GM13976 (cell line): ENCODE results near the gene C1QTNF5.

ENCODE experiments used
- DNase-seq: peaks from one replicate; pipeline ENCODE4 v3.0.0; 2012; ENCODE audit warnings: low spot score
- CTCF ChIP-seq: IDR thresholded peaks from 2 replicates; pipeline ENCODE4 v1.5.1; 2012; ENCODE audit warnings: borderline replicate concordance, mild to moderate bottlenecking; ENCODE audit not compliant: insufficient read depth; ENCODE audit errors: extremely low read depth, missing control alignments, control extremely low read depth
- in situ Hi-C: fragments of 300-500 bp; cut with MboI; formaldehyde crosslinking; loops from one replicate; pipeline ENCODE4 v1.12.0; 2022; ENCODE audit warnings: low sequenced_read_pairs, mixed read lengths, inconsistent platforms; ENCODE audit not compliant: unreplicated experiment

C1QTNF5 gene

DNA sequence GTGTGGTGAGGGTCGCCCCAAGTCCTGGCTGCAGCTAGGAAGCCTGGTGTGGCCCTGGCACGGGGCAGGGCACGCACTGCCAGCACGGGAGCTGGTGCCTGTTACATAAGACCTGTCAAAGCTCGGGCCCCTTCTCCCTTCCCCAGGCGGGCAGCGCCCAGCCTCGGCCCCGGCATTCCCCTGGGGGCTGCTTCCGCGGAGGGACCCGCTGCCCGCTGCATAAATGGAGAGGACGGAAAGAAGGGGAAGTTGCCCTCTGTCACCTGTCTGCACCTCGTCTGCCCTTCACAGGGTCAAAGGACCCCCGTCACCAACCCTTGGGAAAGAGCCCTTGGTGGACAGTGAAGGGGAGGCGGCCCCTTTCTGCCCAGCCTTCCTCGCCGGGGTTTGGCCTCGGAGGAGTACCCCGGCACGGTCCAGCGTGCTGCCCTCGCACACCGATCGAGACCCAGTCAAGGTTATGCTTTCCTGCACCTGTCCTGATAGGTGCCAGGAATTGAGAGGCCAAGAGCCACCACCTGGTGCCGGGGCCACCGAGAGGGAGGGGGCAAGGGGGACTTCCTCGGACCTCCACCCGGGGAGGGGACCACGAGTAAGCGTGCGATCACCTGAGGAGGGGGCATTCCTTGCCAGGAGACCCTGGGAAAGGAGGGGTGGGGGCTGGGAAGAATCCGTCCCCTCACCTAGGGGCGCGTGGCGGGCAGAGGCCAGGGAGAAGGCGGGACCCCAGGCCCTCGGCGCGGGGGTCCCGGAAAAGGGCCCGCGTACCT, 22.6 kb upstream of the C1QTNF5 start:
- no peak for DNase-seq
- in situ Hi-C loops = no loop called here
- TF ChIP-seq CTCF = no peak

- DNase-seq = no peak
- in situ Hi-C loops = no loop called here
- no peak for TF ChIP-seq CTCF
Measured at GRCh38 chr11:119362741-119363080, 22.0 kb upstream of the C1QTNF5 start.

GRCh38 chr11:119361941-119362725, 21.4 kb upstream of the C1QTNF5 start:
- in situ Hi-C loops = no loop called here
- no peak for TF ChIP-seq CTCF
- DNase-seq = no peak

- TF ChIP-seq CTCF = no peak
- in situ Hi-C loops = no loop called here
- DNase-seq = peak; percentile 66
Measured at GRCh38 chr11:119361056-119361787, 20.5 kb upstream of the C1QTNF5 start.

- DNase-seq = no peak
- in situ Hi-C loops = loop anchor here (10.0 kb wide), 1 partner anchor 115 kb away; no protein-coding TSS in a partner anchor
- TF ChIP-seq CTCF = no peak
Measured at GRCh38 chr11:119359365-119360214, 18.9 kb upstream of the C1QTNF5 start.
